GM19351 (cell line): Measurements from ENCODE around the gene GPR89A.
"Not testable (repeated sequence)": the region's sequence is repeated elsewhere in the genome, so short reads cannot be mapped to it uniquely, and the experiment has no call there.

Experiments used
- ATAC-seq: cut with Tn5 transposase; IDR thresholded peaks from one replicate; pipeline ENCODE4 v1.9.1; 2021; ENCODE audit warnings: mild to moderate bottlenecking, moderate library complexity; ENCODE audit not compliant: unreplicated experiment

The GPR89A gene

DNA sequence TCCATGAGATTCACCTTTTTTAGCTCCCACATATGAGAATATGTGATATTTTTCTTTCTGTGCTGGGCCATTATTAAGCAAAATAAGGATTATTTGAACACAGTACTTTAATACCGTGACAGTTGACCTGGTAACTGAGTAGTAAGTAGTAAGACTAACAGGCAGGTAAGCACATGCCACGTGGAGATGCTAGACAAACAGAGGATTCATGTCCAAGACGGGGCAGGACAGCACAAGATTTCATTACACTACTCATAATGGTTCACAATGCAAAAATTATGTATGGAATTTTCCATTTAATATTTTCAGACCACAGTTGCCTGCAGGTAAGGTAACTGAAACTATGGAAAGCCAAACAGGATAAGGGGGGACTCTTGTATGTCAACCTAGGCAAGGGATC lies 77.1 kb downstream of the GPR89A start:
- not testable (repeated sequence) for ATAC-seq

DNA sequence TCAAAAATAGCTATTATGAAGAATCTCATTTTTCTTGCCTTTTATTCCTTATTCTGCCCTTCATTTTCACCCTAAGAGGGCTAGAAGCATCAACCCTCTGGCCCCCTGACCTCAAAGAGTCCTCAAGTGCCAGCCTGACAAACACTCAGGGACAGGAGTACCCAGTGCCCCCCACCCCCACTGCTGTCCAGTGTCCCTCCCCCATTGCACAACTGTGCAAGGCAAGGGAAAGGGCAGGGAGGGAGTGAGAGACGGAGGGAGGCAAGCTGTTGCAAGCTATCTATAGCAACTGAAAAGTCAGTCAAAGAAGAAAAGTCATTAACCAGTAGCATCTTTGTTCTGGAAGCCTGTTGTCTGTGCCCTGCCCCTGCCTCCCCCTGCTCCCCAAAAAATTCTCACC lies 78.3 kb downstream of the GPR89A start:
- ATAC-seq, result not testable (repeated sequence)

DNA sequence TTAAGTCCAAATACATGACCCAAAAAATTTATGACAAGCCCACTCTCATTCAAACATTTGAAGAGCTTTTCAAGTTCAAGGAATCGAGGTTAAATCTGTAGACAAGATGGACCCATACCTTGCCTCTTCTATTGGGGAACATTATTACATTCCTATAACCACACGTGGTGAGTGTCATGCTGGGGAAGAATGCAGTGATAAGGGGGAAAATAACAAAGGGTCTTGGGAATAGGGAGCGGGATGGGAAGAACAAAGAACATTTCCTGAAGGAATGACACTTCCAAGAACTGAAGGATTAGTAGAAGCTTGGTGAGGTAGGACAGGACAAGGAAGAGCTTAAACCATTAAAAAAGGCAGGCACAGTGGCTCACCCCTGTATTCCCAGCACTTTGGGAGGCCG lies 80.5 kb downstream of the GPR89A start:
- ATAC-seq, result no peak

DNA sequence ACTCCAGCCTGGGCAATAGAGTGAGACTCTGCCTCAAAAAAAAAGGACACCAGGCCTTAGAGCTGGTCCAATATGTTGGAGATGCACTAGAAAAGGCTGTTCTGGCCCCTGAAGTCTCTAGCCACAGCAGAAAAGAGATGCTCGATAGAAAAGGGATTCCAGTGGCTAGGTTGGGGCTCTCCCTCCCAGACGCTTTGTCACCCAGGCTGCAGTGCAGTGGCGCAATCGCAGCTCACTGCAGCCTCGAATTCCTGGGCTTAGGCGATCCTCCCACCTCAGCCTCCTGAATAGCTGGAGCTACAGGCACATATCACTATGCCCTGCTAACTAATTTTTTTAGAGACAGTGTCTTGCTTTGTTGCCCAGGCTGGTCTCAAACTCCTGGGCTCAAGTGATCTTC lies 81.1 kb downstream of the GPR89A start:
- ATAC-seq, result no peak

DNA sequence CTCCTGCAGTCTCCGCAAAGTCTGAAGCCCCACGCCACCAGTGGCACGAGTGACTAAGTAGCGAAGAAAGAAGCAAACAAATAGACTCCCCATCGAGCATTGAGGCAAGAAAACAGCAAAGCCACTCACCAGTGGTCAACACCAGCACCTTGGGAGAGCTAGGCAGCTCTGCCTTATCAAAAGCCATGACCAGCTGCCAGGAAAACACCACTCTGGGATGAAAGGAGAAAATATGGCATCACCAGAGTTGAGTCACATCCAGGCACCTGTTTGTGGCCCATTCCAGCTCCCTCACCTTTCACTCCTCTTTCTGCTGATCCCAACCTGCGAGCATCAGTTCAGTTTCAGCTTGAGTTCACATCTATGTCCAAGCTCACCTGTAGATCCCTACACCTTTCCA lies 82.1 kb downstream of the GPR89A start:
- ATAC-seq, result no peak

DNA sequence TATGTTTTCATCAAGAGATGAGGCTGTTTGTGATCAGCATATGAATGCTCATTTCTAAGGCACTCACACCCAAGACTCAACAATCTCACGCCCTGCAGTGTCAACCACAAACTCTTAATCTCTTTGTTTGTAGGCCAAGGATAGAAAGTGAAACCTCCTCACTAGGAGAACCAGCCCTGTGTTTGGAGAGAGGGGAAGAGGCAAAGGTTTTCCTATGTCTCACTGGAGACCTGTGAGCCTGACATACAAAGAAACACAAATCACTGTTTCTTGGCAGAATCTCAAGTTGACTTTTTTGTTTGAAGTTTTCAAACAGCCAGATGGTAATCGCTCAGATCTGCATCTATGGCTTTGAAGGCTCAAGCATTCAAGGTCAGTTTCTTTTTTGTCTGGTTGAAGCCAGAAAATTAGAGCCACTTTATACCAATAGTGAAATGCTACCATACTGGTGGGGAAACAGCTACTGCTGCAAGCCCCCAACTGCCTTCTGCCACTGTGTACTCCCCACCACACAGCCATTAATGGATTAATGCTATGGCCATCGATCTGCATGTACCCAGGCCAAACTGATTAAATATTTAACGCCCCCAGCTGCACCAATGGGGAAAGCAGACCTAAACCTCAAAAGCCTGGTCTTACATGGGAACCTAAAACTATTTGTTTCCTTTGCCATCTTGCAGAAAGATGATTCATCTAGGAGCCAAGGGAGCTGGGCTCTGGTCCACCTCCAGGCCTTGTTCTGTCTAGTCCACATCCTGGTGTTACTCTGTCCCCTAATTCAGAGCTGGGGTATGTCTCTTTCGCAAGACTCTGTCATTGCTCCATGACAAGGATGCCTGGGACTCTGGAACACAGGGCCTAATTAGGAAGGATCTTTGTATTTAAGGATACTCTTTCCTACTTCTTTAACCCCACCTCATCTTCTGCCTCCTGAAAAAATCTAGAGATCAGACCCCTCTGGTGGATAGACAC lies 83.1 kb downstream of the GPR89A start:
- no peak for ATAC-seq

DNA sequence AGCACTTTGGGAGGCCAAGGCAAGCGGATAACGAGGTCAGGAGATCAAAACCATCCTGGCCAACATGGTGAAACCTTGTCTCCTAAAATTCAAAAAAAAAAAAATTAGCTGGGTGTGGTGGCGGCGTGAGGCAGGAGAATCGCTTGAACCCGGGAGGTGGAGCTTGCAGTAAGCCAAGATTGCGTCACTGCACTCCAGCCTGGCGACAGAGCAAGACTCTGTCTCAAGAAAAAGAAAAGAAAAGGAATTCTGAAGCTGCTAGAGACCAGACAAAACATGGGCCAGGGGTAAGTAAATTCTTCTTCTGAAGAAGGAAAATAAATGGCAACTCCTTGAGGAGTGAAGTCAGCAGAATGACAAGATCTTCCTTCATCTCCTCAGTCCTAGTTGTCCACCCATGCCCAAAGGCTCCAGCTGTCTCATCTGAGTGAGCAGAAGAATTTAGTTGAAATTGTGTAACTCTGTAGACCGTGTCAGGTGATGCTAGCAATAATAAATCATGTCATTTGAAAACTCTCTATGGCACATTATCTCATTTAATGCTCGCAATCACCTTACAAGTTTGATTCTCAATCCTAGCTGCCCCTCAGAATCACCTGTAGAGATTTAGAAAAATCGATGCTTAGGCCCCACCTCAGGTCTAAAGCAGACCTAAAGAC lies 85.1 kb downstream of the GPR89A start:
- no peak for ATAC-seq

DNA sequence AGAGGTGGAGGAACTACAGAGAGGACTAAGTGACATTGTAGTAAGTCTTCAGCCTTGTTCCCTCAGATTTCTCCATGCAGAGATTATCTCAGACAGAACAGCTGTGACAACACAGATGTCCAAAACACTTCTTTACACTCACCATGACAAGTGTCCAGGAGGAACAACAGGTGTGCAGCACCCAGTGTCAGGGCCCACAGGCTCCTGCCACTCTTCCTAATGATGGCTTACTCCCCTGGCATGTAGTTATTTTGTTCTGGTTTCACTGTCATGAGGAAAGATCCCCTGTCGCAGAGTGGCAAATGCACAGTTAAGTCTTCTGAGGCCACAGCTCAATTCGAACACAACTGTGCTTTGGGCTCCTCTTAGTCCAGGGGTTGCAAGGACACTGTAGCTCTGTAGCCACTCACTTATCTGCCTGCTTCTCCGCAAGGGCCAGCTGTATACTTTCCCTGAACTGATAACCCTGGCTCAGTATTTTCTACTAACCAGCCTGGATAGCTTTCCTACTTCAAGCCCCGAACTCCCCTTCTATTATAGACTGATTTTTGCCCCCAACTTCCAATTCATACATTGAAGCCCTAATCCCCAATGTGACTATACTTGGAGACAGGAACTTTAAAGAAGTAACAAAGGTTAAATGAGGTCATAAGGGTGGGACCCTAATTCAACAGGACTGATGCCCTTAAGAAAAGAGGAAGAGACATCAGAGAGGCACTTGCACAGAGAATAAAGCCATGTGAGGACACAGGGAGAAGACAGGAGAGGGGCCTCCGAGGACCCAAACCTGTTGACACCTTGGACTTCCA lies 88.2 kb downstream of the GPR89A start:
- no peak for ATAC-seq

DNA sequence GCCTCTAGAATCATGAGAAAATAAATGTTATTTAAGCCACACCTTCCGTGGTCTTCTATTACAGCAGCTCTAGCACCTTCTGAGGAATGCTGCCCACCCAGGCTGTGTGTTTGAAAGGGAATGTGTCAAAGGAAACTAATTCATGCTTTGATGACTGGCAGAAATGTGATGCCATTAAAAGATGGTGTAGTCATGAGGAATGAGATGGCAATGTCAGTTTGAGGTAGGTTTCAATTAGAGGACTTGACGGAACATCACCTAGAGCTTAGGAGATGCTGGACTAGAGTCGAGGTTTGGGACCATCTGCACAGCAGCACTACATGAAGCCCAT lies 88.8 kb downstream of the GPR89A start:
- ATAC-seq, result no peak

DNA sequence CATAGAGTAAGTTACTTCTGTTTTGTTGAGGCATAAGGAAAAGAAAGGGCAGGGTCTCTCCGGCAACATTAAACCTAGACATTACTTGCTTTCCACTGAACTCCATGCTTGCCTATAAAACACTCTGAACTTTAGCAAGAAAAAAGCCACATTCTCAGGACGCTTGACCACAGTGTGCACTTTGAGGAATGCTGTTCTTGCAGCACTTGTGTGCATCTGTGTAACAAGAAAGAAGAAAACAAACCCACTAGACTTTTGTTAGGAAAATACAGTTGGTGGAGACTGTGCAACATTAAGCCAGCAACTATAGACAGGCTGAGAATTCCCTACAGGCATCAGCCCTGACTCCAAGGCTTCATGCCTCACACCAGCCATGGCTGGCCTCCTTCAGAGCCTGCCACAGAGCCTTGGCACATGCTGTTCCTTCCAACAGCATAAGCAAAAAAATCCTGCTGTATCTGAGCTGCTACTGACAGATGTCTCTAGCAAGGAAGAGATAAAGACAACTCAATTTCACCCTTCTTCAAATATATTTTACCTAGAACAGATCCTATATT lies 93.6 kb downstream of the GPR89A start:
- no peak for ATAC-seq

DNA sequence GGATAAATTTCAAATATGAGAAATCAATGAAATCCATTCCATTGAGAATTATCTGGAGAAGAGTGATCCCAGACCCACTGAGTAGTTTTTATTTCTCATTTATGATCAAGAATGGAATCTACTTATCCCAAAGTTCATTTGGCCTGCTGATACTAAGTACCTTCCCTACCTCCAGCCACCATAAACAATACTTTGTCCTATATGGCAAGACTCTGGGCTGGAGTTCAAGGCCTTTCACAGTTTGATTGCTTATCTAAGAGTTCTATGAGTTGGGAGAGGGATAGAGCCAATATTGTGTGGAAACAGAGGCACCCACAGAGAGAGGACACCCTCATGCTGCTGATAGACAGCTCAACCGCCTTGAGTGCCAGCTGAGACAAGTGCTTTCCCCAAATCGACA lies 94.3 kb downstream of the GPR89A start:
- no peak for ATAC-seq

DNA sequence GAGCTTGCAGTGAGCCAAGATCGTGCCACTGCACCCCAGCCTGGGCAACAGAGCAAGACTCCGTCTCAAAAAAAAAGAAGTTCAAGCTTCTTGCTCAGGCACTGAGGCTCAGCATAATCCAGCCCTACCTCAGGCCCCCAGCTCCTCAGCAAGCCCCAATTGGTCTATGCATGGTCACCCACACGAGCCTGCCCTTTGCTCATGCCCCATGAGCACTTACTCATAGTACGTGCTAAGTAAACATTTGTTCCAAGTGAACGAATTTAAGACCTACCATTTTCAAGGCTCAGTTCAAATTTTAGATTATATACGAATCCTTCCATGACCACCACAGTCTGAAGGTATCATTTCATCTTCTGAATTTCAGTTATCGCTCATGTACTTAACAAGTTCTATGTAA lies 95.0 kb downstream of the GPR89A start:
- ATAC-seq, result no peak

DNA sequence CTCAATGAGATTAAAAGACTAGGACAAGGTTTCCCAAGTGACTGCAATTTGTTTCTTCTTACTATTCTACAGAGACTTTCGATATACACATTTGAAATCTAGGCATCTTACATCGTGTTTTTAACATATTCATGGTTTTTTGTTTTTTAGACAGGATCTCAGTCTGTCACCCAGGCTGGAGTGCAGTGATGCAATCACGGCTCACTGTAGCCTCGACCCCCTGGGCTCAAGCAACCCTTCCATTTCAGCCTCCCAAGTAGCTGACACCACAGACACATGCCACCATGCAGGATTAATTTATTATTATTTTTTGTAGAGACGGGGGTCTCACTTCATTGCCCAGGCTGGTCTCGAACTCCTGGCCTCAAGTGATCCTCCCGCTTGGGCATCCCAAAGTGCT lies 97.8 kb downstream of the GPR89A start:
- ATAC-seq, result no peak

DNA sequence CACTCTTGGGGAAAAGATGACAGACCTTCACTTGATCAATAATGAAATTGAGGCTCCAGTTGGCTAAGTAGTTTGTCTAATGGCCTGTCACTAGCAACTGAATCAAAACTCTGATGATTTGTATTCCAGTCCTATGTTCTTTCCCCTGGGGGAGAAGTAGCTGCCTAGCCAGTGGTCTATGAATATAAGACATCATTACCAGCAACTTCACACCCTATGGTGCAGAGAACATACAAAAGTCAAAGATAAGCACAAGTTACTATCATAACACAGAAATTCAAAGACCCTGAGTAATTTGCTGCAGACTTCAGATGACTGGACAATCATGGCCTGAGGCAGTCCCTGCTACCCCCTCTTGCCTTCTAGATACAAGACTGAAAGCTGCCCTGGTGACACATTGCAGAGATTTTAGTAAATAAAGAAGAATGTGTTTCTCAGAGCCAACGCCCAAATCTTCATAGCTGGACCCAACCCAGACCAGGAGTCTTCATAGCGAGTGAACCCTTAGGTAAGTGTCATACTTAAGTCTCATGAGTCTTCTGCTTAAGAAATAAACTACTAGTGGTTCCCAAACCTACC lies 98.4 kb downstream of the GPR89A start:
- no peak for ATAC-seq

DNA sequence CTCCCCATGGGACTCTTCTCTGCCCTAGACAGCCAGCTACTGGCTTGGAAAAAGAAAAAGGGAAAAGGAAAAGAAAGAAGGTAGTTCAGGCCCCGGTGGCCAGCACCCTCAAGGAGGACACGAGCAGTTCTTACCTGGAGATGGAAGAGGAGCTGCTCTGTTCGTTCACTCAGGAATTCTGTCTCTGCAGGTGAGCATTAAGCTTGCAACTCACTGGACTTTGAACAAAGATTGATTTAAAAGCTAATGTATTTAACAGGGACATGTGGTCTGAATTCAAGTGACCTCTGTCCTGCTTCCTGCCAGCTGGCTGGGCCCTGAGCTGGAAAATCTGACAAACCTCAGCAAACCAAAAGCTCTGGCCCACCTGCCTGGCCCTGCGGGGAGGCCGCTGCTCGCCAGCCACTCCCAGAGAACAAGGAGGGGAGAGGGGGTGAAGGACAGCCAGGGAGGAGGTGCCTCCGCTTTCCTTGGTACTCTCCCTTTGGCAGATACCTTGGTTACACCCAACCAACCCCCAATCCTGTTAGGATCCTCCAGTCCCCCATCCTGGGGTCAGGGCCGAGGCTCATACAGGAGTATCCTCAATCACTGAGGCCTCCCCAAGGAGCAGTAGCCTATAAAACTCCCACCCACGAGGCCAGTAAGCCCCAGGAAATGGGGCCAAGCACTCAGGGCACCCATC lies 99.5 kb downstream of the GPR89A start, which contains the start of gene PDZK1:
PDZK1 (minus strand) TSS at position 186 of the 685 bp plus-strand sequence. CDS start 19,347 bp downstream, outside the sequence.
- no peak for ATAC-seq

DNA sequence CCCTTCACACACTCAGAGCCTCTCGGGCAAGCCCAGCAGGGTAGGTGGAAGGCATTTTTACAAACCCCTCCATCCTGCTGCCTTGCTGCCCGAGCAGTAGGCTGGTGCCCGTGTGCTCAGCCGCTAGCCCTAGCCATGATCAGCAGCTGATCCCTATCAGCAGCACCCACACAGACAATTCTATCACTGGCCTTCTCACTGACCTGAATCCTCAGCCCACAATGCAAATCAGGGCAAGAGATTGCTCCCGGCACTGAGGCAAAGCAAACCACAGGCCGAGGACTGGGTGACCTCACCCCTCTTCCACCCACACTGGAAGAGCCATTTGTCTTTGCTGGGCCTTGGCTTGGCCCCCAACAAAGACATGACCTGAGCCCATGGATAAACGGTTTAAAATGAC lies 100.3 kb downstream of the GPR89A start:
- peak; percentile 73 for ATAC-seq

DNA sequence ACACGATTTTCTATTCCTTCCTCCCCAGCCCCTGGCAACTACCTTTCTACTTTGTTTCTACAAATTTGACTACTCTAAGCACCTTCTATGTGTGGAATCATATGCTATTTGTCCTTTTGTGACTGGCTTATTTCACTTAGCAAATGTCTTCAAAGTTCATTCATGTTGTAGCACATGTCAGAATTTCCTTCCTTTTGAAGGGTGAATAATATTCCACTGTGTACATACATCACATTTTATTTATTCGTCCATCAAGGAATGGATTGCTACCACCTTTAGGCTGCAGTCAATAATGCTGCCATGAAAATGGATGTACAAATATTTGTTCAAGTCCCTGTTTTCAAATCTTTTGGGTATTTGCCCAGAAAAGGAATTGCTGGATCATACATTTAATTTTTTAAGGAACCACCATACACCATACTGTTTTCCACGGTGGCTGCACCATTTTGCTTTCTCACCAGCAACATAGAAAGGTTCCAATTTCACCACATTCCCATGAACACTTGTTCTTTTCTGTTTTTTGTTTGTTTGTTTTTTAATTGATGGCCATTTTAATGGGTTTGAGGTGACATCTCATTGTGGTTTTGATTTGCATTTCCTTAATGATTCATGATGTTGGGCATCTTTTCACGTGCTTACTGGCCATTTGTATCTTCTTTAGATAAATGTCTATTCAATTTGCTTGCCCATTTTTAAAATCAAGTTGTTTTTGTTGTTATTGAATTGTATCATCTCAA lies 102.7 kb downstream of the GPR89A start:
- no peak for ATAC-seq

DNA sequence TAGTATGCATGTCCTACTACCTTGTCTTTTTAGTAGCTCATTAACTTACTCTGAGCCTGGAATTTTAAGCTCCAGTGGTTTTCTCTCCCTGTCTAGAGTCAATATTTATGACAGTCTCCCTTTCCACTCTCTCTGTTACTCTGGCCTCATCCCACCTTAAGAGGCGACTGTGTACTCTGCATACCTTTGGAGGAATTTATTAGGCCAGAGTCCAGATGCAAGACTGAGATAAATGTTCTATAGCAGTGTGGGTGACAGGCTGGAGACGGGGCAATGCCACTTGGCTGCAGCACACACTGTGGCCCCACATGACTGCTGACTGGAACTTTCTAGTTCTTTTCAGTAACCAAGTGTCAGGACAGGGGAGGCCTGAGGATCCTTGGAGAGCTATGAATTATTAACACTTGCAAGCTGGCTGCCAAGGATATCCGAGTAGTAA lies 103.4 kb downstream of the GPR89A start:
- no peak for ATAC-seq

DNA sequence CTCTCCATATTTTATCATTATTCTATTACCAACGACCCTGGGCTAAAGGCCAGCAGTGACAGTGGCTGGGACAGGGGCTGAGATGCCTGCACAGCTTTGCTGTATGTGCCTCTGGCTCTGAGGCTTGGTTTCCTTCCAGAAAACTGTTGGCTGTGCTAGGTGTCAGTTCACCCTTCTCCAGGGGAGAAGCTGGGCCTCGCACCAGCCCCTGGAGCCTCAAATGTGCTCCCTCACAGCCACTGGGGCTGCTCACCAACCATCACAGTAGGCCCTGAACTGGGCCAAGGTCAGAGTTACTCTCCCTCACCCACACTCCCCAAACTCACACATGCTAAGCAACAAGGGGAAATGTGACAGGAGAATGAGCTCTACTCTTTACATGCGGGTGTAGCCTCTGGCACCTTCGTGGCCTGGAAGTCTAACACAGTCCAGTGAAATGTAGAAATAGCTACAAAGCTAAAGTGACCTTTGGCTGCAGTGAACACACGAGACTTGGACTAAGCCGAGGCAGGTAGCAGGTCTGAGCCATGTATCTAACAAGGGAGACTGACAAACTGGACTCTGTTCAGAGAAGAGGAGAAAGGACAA lies 106.8 kb downstream of the GPR89A start:
- ATAC-seq, result no peak
